ENCODE data around the gene AJUBA.

DNA sequence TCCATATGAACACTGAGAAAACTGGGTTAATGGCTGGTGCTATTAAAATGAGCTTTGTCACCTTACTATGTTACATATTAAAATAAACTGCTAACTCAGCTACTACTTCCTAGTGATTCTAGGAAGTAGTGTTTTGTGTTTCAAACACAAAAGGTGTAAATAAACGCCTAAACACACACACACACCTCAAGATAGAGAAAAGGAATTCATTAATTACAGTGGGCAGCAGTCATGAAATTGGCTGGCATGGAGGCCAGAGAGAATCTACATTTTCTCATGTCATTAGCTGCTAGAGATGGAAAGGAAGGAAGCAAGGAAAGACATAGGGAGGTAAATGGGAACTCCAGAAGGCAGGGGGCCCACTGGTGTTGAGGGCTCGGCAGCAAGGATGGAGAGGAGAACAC, 52.4 kb downstream of the AJUBA start:
- TF ChIP-seq, protein P1, sequence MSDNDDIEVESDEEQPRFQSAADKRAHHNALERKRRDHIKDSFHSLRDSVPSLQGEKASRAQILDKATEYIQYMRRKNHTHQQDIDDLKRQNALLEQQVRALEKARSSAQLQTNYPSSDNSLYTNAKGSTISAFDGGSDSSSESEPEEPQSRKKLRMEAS (IDR thresholded peaks at IDR 0.05): peak; percentile 11; the same call in 1 of the 2 replicates
- TF ChIP-seq YY1 (IDR thresholded peaks at IDR 0.05; ENCODE audit: low read depth): no peak
- no peak for TF ChIP-seq CREB1 (IDR thresholded peaks at IDR 0.05; ENCODE audit: low read depth)
- TF ChIP-seq RAD21 (IDR thresholded peaks at IDR 0.05; ENCODE audit: low read depth): no peak
- no peak for TF ChIP-seq FOXM1 (IDR thresholded peaks at IDR 0.05; ENCODE audit: borderline replicate concordance, low read depth)
- no peak for TF ChIP-seq CEBPB (IDR thresholded peaks at IDR 0.05)
- no peak for TF ChIP-seq EGR1 (IDR thresholded peaks at IDR 0.05)
- TF ChIP-seq TAF1 (IDR thresholded peaks at IDR 0.05; ENCODE audit: low read depth): no peak
- TF ChIP-seq, protein P2, sequence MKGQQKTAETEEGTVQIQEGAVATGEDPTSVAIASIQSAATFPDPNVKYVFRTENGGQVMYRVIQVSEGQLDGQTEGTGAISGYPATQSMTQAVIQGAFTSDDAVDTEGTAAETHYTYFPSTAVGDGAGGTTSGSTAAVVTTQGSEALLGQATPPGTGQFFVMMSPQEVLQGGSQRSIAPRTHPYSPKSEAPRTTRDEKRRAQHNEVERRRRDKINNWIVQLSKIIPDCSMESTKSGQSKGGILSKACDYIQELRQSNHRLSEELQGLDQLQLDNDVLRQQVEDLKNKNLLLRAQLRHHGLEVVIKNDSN (IDR thresholded peaks at IDR 0.05): no peak
- TF ChIP-seq, protein P3, sequence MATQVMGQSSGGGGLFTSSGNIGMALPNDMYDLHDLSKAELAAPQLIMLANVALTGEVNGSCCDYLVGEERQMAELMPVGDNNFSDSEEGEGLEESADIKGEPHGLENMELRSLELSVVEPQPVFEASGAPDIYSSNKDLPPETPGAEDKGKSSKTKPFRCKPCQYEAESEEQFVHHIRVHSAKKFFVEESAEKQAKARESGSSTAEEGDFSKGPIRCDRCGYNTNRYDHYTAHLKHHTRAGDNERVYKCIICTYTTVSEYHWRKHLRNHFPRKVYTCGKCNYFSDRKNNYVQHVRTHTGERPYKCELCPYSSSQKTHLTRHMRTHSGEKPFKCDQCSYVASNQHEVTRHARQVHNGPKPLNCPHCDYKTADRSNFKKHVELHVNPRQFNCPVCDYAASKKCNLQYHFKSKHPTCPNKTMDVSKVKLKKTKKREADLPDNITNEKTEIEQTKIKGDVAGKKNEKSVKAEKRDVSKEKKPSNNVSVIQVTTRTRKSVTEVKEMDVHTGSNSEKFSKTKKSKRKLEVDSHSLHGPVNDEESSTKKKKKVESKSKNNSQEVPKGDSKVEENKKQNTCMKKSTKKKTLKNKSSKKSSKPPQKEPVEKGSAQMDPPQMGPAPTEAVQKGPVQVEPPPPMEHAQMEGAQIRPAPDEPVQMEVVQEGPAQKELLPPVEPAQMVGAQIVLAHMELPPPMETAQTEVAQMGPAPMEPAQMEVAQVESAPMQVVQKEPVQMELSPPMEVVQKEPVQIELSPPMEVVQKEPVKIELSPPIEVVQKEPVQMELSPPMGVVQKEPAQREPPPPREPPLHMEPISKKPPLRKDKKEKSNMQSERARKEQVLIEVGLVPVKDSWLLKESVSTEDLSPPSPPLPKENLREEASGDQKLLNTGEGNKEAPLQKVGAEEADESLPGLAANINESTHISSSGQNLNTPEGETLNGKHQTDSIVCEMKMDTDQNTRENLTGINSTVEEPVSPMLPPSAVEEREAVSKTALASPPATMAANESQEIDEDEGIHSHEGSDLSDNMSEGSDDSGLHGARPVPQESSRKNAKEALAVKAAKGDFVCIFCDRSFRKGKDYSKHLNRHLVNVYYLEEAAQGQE (IDR thresholded peaks at IDR 0.05; ENCODE audit: low read depth): no peak
- TF ChIP-seq EP300 (IDR thresholded peaks at IDR 0.05; ENCODE audit: borderline replicate concordance): no peak
- no peak for TF ChIP-seq TEAD4 (IDR thresholded peaks at IDR 0.05)
- no peak for TF ChIP-seq ZBTB7A (IDR thresholded peaks at IDR 0.05; ENCODE audit: low read depth)
- no peak for TF ChIP-seq NFIC (IDR thresholded peaks at IDR 0.05)
